Measurements from ENCODE around the gene PAQR4.

PAQR4 gene

DNA sequence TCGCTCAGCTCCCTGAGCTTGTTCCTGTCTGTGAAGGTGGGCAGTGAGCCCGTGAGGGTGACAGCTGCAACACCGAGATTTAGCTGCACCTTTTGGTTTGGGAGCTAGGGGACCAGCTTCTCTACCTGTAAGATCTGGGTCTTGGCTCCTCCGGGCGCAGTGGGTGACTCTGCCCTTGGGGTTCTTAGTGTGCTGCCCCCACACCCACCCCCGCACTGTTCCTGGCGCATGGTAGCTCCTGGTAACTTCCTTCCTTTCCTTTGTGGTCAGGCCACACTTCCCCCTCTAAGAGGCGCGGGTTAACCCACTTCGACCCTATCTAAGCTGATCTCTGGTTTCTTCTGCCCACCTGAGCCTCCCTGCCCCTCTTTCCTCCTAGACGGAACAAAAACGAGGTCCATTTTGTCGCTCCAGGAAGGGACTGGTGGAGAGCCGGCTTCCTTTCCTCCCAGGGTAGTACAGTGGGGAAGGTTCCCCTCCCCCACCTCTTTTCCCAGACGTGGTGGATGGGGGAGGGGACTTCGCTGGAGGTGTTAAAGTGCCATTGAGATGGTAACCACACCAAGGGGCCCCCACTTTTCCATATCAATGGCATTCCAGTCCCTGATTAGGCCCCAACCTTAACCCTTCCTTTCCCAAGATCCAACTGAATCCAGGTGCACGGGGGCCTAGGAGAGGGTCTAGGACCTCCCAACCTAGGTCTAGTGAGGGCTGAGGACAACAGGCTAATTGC lies 39.0 kb downstream of the PAQR4 start:
- DNase-seq = peak; percentile 79

- peak; percentile 41 for DNase-seq
Measured at GRCh38 chr16:3008690-3009037, 39.5 kb downstream of the PAQR4 start.

DNA sequence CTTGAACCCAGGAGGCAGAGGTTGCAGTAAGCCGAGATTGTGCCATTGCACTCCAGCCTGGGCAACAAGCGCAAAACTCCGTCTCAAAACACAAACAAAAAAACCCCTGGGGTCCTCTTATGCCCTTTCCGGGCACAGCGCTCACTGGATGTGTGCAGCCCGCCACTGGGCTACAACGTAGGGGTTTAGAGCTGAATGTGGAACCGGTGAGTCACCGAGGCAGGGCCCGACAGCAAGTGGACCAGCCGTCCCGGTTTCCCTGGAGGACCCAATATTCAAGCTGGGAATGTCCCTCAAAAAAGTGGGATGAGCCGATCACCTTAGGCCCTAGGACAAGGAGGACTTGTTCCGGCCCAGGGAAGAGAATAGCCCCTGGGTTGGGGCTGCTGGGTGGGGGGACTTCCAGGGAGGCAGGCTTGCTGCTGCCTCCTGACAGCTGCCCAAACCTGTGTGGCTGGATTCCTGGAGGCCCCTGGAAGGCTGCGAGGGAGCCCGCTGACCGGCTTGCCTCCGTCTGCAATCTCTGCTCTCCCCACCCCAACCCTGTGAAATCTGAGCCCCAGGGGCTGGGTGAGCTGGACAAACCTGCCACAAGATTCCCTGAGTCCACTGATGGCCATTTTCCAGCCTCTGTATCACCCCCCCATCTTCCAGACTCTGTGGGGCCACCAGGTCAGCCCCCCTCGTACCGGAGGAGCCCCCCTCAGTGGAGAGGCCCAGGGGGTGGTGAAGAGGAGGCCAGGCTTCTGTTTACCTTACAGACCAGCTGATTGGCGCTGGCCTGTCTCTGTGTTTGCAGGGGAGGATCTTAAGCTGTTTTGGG lies 40.6 kb downstream of the PAQR4 start:
- no peak for DNase-seq

DNA sequence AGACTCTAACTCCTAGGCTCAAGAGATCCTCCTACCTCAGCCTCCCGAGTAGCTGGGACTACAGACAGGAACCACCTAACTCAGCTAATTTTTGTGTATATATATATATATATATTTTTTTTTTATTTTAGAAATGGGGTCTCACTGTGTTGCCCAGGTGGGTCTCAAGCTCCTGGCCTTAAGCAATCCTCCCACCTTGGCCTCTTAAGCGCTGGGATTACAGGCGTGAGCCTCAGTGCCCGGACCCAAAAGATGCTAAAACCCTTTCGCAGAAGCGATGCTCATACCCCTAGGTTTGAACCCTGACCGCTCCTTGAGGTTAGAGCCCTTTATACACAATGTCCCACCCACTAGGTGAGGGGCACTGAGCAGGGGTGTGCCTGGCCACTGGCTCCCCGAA lies 41.4 kb downstream of the PAQR4 start:
- no peak for DNase-seq

DNA sequence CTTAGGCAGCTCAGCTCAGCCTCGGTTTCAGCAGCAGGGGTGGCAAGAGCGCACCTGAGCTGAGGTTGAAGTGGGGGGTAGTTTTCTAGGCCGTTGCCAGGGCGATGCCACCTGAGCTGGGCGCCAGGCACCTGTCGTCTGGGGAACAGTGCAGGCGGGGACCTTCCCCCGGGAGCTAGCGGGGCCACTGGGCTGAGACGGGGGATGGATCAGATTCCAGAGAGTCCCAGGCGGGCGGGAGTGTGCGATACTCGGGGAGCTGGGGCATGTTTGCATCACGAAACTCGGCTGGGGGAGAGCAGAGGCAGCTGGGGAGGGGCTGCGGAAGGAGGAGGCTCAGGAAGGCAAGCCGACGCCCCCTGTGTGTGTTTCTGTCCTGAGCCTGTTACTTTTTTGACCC lies 43.1 kb downstream of the PAQR4 start:
- no peak for DNase-seq

- DNase-seq = no peak
Measured at GRCh38 chr16:3012828-3013420, 43.8 kb downstream of the PAQR4 start, which contains the start of gene CLDN9. Gene CLDN9 (plus strand): TSS chr16:3012923. CDS start chr16:3013363, 440 bp downstream.

GRCh38 chr16:3013491-3013951 lies 44.4 kb downstream of the PAQR4 start:
- DNase-seq = no peak

GRCh38 chr16:3013998-3014690 lies 45.0 kb downstream of the PAQR4 start:
- DNase-seq = no peak

- DNase-seq = no peak
Measured at GRCh38 chr16:3014971-3015370, 45.8 kb downstream of the PAQR4 start.

DNA sequence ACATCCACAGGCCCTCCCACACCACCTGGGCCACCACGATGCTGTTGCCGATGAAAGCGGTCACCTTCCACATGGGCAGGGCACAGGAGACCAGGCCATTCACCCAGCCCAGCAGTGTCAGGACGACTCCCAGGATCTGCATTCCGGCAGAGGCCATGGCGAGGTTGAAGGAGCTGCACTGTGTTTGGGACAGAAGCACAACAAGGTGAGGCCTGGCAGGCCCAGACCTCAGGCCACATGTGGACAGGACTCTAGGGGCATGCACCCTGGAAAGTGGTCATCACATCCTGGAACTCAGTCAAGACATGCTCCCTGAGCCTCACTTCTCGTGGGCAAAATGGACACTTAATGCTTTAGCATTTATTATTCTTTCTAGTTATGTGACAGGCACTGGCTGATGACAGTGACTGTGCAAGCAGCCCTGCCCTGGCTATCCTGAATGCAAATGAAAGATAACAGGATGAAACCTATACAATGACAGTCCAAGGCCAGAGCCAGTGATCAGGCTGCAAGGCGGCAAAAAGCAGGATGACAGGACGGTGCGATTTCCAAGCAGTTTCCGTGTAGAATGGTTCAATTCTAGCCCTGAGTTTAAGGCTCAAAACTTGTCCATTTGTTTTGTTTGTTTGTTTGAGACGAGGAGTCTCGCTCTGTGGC lies 46.8 kb downstream of the PAQR4 start:
- peak; percentile 62 for DNase-seq

DNA sequence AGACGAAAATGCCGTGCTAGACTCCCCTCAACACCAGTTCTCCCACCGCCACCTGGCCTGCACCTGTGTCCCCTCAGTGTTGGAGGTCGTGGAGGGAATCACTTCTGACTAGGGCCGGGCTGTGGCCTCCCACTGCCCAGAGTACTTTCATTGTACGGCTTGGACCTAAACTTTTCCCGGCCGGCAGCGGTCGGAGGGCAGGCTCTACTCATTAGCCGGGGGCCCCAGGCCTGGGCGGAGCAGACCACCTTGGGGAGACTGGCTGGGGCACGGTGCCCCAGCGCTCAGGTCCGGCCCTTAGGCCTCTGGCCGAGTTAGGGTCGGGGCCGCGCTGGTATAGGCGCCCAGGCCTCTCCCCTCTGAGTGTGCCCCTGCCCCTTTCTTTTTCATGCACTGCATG lies 48.2 kb downstream of the PAQR4 start:
- no peak for DNase-seq

DNA sequence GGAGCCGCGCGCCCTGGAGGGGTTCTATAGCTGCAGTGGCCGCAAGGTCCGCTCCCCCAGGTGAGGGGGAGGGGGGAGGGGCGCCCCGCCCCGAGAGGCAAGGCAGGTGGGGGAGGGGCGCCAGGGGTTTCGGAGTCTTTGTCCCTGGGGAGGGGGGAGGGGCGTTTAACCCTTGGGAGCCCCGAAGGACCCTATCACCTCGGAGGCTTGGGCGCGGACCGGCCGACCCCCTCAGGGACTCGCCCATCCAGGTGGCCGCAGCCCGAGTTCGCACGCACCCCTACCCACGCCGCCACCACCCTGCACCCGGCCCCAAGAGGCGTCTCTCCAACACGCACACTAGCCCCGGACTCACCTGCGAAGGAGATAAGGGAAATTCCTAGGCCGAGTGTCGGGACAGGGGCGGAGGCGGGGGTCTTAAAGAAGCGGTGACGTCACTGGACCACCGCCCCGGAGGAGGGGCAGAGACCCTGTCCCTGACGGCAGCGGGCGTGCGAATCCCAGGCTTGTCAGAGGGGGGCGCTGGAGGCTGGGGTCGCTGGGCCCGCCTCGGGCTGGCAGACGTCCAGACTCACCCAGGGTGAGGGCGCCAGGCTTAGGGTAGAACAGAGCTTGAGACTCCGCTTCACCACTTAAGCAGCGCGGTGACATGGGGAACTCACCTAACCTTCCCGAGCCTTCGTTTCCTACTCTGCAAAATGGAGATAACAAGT lies 48.8 kb downstream of the PAQR4 start, which contains the start of gene CLDN6:
Gene CLDN6 (minus strand): TSS at position 390 of the 713 bp plus-strand sequence. CDS start 2,162 bp downstream, outside the sequence.
- DNase-seq = peak; percentile 79

- no peak for DNase-seq
Measured at GRCh38 chr16:3019594-3020246, 50.6 kb downstream of the PAQR4 start.

DNA sequence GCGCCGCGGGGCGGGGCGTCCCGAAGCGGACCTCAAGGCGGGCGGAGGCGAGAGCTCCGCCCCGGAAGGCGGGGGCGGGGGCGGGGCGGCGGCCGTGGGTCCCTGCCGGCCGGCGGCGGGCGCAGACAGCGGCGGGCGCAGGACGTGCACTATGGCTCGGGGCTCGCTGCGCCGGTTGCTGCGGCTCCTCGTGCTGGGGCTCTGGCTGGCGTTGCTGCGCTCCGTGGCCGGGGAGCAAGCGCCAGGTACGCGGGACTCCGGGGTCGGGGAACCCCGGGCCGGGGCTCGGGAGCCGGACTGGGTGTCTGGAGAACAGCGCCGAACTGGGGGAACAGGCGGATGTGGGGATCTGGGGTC lies 51.1 kb downstream of the PAQR4 start, which contains the start of gene TNFRSF12A:
Gene TNFRSF12A (plus strand): TSS at position 122 of the 357 bp plus-strand sequence. CDS start 30 bp downstream, at position 152.
- DNase-seq = peak; percentile 93

DNA sequence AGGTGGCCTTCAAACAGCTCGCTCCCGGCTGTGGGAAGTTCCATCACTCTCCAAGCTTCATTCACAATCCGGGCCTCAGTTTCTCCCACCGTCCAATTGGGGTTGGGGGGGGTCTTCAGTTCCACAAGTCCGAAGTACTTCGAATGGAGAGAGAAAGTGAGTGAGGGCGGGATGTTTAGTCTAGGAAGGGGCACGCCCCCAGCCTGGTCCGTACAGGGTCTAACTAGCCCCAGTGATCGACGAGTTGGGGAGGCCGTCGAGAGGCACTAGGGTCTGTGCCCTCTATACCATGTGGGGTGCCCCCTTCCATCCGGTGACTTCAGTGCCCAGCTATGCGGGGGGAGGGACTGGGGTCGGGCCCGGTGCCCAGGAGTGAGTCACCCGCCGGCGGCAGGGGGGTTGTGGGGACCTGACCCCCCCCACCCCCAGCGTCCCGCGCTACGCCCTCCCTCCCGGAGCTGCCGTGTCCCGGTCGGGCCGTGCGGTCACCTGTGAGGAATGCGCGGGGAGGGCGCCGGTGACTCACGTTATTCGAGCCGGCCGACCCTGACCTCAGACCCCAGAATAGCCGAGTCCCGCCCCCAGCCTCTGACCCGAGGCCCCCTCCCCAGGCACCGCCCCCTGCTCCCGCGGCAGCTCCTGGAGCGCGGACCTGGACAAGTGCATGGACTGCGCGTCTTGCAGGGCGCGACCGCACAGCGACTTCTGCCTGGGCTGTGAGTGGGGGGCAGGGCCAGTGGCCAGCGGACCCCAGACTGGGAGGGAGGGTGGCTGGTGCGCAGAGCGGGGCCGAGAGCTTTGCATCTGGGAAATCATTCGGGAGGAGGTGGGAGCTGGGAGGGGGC lies 51.7 kb downstream of the PAQR4 start:
- peak; percentile 68 for DNase-seq

DNA sequence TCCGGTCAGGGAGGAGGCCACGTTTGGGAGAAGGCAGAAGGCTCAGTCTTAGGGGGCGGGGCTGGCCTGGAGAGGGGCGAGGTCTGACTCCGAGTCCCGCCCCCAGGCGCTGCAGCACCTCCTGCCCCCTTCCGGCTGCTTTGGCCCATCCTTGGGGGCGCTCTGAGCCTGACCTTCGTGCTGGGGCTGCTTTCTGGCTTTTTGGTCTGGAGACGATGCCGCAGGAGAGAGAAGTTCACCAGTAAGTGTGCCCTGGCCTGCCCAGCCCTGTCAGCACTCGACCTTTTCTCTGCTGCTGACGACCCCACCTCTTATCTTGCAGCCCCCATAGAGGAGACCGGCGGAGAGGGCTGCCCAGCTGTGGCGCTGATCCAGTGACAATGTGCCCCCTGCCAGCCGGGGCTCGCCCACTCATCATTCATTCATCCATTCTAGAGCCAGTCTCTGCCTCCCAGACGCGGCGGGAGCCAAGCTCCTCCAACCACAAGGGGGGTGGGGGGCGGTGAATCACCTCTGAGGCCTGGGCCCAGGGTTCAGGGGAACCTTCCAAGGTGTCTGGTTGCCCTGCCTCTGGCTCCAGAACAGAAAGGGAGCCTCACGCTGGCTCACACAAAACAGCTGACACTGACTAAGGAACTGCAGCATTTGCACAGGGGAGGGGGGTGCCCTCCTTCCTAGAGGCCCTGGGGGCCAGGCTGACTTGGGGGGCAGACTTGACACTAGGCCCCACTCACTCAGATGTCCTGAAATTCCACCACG lies 52.5 kb downstream of the PAQR4 start:
- DNase-seq = peak; percentile 93

- peak; percentile 86 for DNase-seq
Measured at GRCh38 chr16:3022208-3022683, 53.1 kb downstream of the PAQR4 start.

DNA sequence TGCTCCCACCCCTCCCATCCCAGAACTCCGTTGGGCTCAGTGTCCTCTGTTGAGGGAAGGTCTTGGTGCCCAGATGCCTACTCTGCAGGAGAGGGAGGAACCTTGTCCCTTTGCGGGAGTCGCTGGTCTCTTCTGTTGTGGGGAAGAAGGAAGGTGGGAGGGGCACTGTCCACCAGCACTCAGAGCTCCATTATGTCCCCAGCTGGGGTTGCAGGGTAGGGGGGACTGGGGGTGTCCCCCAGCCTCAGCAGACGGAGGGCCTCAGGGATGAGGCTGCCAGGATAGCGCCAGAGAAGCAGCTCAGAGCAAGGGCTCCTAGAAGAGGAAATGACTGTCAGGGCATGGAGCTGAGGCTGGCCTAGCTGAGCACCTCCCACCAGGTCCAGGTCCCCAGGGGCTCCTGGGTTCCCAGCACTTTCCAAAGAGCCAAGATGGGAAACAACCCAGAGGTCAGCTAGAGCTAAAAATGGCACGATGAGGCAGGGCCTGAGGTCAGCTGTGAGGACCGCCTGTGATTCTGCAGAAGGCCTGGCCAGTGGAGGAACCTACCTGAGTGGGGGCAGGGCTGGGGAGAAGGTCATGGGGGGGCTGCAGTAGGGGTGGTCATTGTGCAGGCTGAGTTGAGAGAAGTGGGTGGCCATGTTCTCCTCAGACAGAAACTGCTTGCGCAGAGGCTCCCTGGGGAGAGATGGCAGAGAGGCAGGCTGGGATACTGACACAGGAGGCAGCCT lies 53.7 kb downstream of the PAQR4 start:
- no peak for DNase-seq
